Ishikawa (cell line): ENCODE results near the gene METTL25B.

ENCODE experiments used
- CEBPB ChIP-seq: IDR thresholded peaks from 2 replicates; pipeline ENCODE4 v1.6.1; 2012
- CREB1 ChIP-seq: IDR thresholded peaks from 2 replicates; pipeline ENCODE4 v1.6.1; 2012; ENCODE audit warnings: low read depth
- EGR1 ChIP-seq: IDR thresholded peaks from 2 replicates; pipeline ENCODE4 v1.6.1; 2012
- EP300 ChIP-seq: IDR thresholded peaks from 2 replicates; pipeline ENCODE4 v1.6.1; 2012; ENCODE audit warnings: borderline replicate concordance
- FOXM1 ChIP-seq: IDR thresholded peaks from 2 replicates; pipeline ENCODE4 v1.6.1; 2012; ENCODE audit warnings: low read depth, borderline replicate concordance
- NFIC ChIP-seq: IDR thresholded peaks from 2 replicates; pipeline ENCODE4 v1.6.1; 2012
- RAD21 ChIP-seq: IDR thresholded peaks from 2 replicates; pipeline ENCODE4 v1.6.1; 2012; ENCODE audit warnings: low read depth
- TAF1 ChIP-seq: IDR thresholded peaks from 2 replicates; pipeline ENCODE4 v1.6.1; 2012; ENCODE audit warnings: low read depth, mild to moderate bottlenecking
- TCF12 ChIP-seq: IDR thresholded peaks from 2 replicates; pipeline ENCODE4 v1.6.1; 2012; ENCODE audit warnings: low read depth
- TEAD4 ChIP-seq: IDR thresholded peaks from 2 replicates; pipeline ENCODE4 v1.6.1; 2012
- USF1 ChIP-seq: IDR thresholded peaks from 2 replicates; pipeline ENCODE4 v1.6.1; 2012
- YY1 ChIP-seq: IDR thresholded peaks from 2 replicates; pipeline ENCODE4 v1.6.1; 2012; ENCODE audit warnings: low read depth
- ZBTB7A ChIP-seq: IDR thresholded peaks from 2 replicates; pipeline ENCODE4 v1.6.1; 2012; ENCODE audit warnings: low read depth
- TF ChIP-seq, protein P1 (sequence below): IDR thresholded peaks from 2 replicates; pipeline ENCODE4 v1.6.1; 2012
- TF ChIP-seq, protein P2 (sequence below): IDR thresholded peaks from 2 replicates; pipeline ENCODE4 v1.6.1; 2012; ENCODE audit warnings: low read depth, mild to moderate bottlenecking

Gene METTL25B

DNA sequence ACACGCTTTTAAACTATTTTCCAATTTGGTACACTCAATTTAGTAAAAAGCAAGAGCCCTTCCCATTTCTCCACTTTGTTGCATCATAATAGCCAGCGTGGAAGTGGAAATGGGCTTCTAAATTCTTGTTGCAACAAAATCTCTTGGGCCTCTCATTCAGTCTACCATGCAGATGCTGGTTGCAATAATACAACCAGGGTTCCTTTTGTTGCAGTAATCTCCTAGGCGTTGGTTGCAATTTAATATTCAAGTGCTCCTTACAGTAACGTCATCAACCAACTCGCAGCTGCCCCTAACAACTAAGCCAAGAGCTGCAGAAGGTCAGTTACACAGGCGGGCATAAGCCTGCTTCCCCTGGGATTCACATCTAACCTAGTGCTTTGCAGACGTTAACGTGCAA is 25.9 kb downstream of the METTL25B start:
- no peak for TF ChIP-seq CEBPB
- TF ChIP-seq USF1 = no peak
- no peak for TF ChIP-seq ZBTB7A
- TF ChIP-seq RAD21 = no peak
- no peak for TF ChIP-seq EGR1
- TF ChIP-seq CREB1 = no peak
- no peak for TF ChIP-seq EP300
- TF ChIP-seq TCF12 = no peak
- no peak for TF ChIP-seq YY1
- no peak for TF ChIP-seq TAF1
- TF ChIP-seq, protein P1, sequence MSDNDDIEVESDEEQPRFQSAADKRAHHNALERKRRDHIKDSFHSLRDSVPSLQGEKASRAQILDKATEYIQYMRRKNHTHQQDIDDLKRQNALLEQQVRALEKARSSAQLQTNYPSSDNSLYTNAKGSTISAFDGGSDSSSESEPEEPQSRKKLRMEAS = no peak
- TF ChIP-seq TEAD4 = no peak
- TF ChIP-seq NFIC = no peak
- no peak for TF ChIP-seq FOXM1
- TF ChIP-seq, protein P2, sequence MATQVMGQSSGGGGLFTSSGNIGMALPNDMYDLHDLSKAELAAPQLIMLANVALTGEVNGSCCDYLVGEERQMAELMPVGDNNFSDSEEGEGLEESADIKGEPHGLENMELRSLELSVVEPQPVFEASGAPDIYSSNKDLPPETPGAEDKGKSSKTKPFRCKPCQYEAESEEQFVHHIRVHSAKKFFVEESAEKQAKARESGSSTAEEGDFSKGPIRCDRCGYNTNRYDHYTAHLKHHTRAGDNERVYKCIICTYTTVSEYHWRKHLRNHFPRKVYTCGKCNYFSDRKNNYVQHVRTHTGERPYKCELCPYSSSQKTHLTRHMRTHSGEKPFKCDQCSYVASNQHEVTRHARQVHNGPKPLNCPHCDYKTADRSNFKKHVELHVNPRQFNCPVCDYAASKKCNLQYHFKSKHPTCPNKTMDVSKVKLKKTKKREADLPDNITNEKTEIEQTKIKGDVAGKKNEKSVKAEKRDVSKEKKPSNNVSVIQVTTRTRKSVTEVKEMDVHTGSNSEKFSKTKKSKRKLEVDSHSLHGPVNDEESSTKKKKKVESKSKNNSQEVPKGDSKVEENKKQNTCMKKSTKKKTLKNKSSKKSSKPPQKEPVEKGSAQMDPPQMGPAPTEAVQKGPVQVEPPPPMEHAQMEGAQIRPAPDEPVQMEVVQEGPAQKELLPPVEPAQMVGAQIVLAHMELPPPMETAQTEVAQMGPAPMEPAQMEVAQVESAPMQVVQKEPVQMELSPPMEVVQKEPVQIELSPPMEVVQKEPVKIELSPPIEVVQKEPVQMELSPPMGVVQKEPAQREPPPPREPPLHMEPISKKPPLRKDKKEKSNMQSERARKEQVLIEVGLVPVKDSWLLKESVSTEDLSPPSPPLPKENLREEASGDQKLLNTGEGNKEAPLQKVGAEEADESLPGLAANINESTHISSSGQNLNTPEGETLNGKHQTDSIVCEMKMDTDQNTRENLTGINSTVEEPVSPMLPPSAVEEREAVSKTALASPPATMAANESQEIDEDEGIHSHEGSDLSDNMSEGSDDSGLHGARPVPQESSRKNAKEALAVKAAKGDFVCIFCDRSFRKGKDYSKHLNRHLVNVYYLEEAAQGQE = no peak

DNA sequence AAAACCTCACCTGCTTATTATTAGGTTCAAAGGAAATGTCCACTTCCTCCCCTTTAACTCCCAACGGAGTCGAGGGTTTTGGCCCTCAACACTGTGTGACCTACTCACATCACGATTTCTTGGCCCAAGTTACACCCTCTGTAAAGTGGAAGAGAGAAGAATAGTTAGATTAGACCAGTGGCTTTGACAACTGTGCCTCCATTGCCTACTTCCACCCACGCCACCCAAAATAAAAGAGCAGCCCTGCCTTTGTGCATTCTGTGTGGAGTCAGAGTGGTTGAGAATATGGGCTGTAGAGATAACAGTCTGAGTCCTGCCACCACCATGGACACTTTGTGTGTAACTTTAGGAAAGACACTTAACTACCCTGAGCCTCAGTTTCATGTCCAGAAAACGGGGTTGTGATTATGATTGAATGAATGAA is 27.3 kb downstream of the METTL25B start:
- TF ChIP-seq, protein P1 = no peak
- TF ChIP-seq, protein P2 = no peak
- no peak for TF ChIP-seq RAD21
- TF ChIP-seq USF1 = no peak
- TF ChIP-seq TCF12 = no peak
- TF ChIP-seq TEAD4 = no peak
- TF ChIP-seq NFIC = no peak
- no peak for TF ChIP-seq ZBTB7A
- no peak for TF ChIP-seq TAF1
- TF ChIP-seq CREB1 = no peak

GRCh38 chr1:156756355-156756754 is 28.1 kb downstream of the METTL25B start:
- TF ChIP-seq USF1 = no peak
- no peak for TF ChIP-seq YY1
- no peak for TF ChIP-seq NFIC
- no peak for TF ChIP-seq CEBPB
- TF ChIP-seq, protein P1 = no peak
- TF ChIP-seq TAF1 = no peak
- TF ChIP-seq FOXM1 = no peak
- no peak for TF ChIP-seq TCF12
- no peak for TF ChIP-seq RAD21
- TF ChIP-seq EP300 = no peak
- TF ChIP-seq, protein P2 = no peak
- no peak for TF ChIP-seq CREB1
- no peak for TF ChIP-seq ZBTB7A
- TF ChIP-seq EGR1 = no peak
- no peak for TF ChIP-seq TEAD4
